Tibial nerve (tissue), 4 donors: ENCODE measurements around the gene HLCS. TPM values are rescaled to one million over a fixed set of nuclear protein-coding genes. Genes with fewer than 3 reads are reported as not detected.

Source experiments
- DNase-seq, 2 donors: peaks; one replicate each; pipeline ENCODE4 v3.0.0-alpha.2; 2019; ENCODE audit warnings: low spot score in 2 of 2
- H3K27ac ChIP-seq, 4 donors: fragments of 200-600 bp; sonication (generic) in 3 of 4; one replicate each; pipeline ENCODE4 v1.5.1; 2017 to 2019; ENCODE audit warnings: mild to moderate bottlenecking in 1 of 4
- H3K27me3 ChIP-seq, 2 donors: fragments of 200-600 bp; sonication (generic) in 1 of 2; one replicate each; pipeline versions ENCODE4 v1.5.1 to v1.6.0; 2017 to 2019
- H3K36me3 ChIP-seq, 3 donors: fragments of 200-600 bp; sonication (generic); one replicate each; pipeline ENCODE4 v1.5.1; 2018 to 2019
- H3K4me1 ChIP-seq, 4 donors: fragments of 200-600 bp; sonication (generic) in 3 of 4; one replicate each; pipeline ENCODE4 v1.5.1; 2017 to 2019
- H3K4me3 ChIP-seq, 4 donors: fragments of 200-600 bp; sonication (generic) in 3 of 4; one replicate each; pipeline ENCODE4 v1.5.1; 2017 to 2019; ENCODE audit warnings: mild to moderate bottlenecking in 1 of 4, moderate library complexity in 1 of 4
- H3K9me3 ChIP-seq, 4 donors: fragments of 200-600 bp; sonication (generic) in 3 of 4; one replicate each; pipeline ENCODE4 v1.5.1; 2017 to 2019
- CTCF ChIP-seq, 5 experiments: fragments of 200-600 bp in 3 of 5; fragments of 450-650 bp in 2 of 5; sonication (generic) in 3 of 5; IDR thresholded peaks; one replicate each; pipeline ENCODE4 v1.5.1; 2016 to 2019; ENCODE audit warnings: antibody characterized with exemption in 5 of 5, mild to moderate bottlenecking in 3 of 5, moderate library complexity in 2 of 5
- EP300 ChIP-seq, 2 donors: sonication (generic); formaldehyde crosslinking; IDR thresholded peaks; one replicate each; pipeline ENCODE4 v1.6.1; 2017; ENCODE audit warnings: antibody characterized with exemption in 2 of 2, mild to moderate bottlenecking in 1 of 2
- POLR2A ChIP-seq, 2 donors: fragments of 450-650 bp; IDR thresholded peaks; one replicate each; pipeline ENCODE4 v1.6.1; 2017; ENCODE audit warnings: antibody characterized with exemption in 2 of 2, mild to moderate bottlenecking in 2 of 2, moderate library complexity in 2 of 2
- WGBS, 2 donors: methylation state at CpG; one replicate each; pipeline ENCODE4 v1.1.5; 2018; 5-methylcytosine and 5-hydroxymethylcytosine counted together
- total RNA-seq, 4 donors: library from RNA; depleted of rRNA; stranded (reverse); fragments of >200 nt; gene quantifications; one replicate each; pipeline ENCODE4 v1.1.0, GENCODE V29; 2016

HLCS gene
- total RNA-seq, 4 donors from 2014 or later: 14.4 to 19.0 (median 17.4) TPM

DNA sequence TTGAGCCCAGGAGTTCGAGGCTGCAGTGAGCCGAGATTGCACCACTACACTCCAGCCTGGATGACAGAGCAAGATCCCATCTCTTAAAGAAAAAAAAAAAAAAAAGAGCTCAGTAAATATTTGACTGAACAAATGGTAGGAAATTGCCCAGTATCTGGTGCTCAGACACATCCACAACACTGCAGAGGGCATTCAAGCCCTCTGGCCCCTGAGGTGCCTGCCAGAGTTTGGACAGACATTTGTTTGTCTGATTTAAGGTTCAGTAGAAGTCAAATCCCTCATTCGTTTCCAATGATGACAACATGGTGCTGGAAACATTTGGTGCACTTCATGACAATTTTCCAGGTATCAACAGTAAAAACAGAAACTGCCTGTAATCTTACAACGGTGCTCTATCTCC, 86.6 kb downstream of the HLCS start:
- H3K27ac ChIP-seq: no peak overlapping the region
- H3K9me3 ChIP-seq: peaks cover 0 to 17% (median 0%) of the 10 kb centered on the region in 4 donors
- DNase-seq: no peak
- H3K4me1 ChIP-seq: no peaks in the 10 kb centered on the region
- no peak overlapping the region for H3K4me3 ChIP-seq
- TF ChIP-seq CTCF (IDR thresholded peaks at IDR 0.05): no peak
- TF ChIP-seq EP300 (IDR thresholded peaks at IDR 0.05): no peak
- no peak for TF ChIP-seq POLR2A (IDR thresholded peaks at IDR 0.05)
- WGBS, 2 donors: 78% methylated on average over 4 of the region's 4 CpGs
- no peaks in the 10 kb centered on the region for H3K27me3 ChIP-seq
- H3K36me3 ChIP-seq: peaks cover 0 to 24% (median 0%) of the 10 kb centered on the region in 3 donors

DNA sequence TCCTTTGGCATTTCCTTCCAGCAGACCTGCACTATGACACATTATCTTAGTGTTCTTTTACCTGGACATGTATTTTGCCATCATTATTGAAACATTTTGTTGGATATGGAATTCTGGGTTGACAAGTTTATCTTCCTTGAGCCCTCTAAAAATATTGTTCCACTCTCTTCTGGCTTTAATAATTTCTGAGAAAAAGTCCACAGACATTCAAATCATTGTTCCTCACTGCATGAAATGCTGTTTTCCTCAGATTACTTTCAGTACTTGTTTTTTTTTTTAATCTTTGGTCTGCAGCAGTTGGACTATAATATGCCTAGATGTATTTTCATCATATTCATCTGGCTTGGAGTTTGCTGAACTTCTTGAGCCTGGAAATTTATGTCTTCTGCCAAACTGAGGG, 88.7 kb downstream of the HLCS start:
- no peak for TF ChIP-seq CTCF (IDR thresholded peaks at IDR 0.05)
- TF ChIP-seq POLR2A (IDR thresholded peaks at IDR 0.05): no peak
- no peak for TF ChIP-seq EP300 (IDR thresholded peaks at IDR 0.05)
- Histone ChIP-seq H3K9me3 (peaks cover 0 to 8% (median 0%) of the 10 kb centered on the region in 4 donors), H3K4me3 (no peak overlapping the region), H3K27me3 (no peaks in the 10 kb centered on the region), H3K4me1 (no peaks in the 10 kb centered on the region), H3K36me3 (peaks cover 0 to 14% (median 0%) of the 10 kb centered on the region in 3 donors), H3K27ac (no peak overlapping the region)
- DNase-seq: no peak

- Histone ChIP-seq H3K36me3 (peaks cover 0 to 14% (median 0%) of the 10 kb centered on the region in 3 donors), H3K4me1 (no peaks in the 10 kb centered on the region), H3K9me3 (peaks cover 0 to 8% (median 0%) of the 10 kb centered on the region in 4 donors), H3K27ac (no peak overlapping the region), H3K4me3 (no peak overlapping the region), H3K27me3 (no peaks in the 10 kb centered on the region)
- DNase-seq: no peak
- 85 to 89% methylated on average over 8 to 12 of the region's 12 CpGs for WGBS, 2 donors
- TF ChIP-seq CTCF (IDR thresholded peaks at IDR 0.05) (no peak), POLR2A (IDR thresholded peaks at IDR 0.05) (no peak), EP300 (IDR thresholded peaks at IDR 0.05) (no peak)
These were observed 91.8 kb downstream of the HLCS start for GRCh38 chr21:36874665-36875064.

- WGBS, 2 donors: 94 to 97% methylated on average over 1 of the region's 1 CpG
These were observed 93.0 kb downstream of the HLCS start for GRCh38 chr21:36873513-36873912.

More at GRCh38 chr21:36873513-36873912, 93.0 kb downstream of the HLCS start:
- H3K27ac ChIP-seq: no peak overlapping the region
- peaks cover 0 to 8% (median 0%) of the 10 kb centered on the region in 4 donors for H3K9me3 ChIP-seq
- peaks cover 0 to 18% (median 0%) of the 10 kb centered on the region in 3 donors for H3K36me3 ChIP-seq
- TF ChIP-seq POLR2A (IDR thresholded peaks at IDR 0.05) (no peak), EP300 (IDR thresholded peaks at IDR 0.05) (no peak), CTCF (IDR thresholded peaks at IDR 0.05) (no peak)
- no peaks in the 10 kb centered on the region for H3K27me3 ChIP-seq
- no peak for DNase-seq
- H3K4me1 ChIP-seq: no peaks in the 10 kb centered on the region
- no peak overlapping the region for H3K4me3 ChIP-seq
